Nephron (organoid): ENCODE data around the gene FBXL16.
"Not testable (repeated sequence)": the region's sequence is repeated elsewhere in the genome, so short reads cannot be mapped to it uniquely, and the experiment has no call there.

Source experiments
- H3K27ac Mint-ChIP-seq, 3 experiments: 2 replicates each; pipeline ENCODE4 v1.8.0; 2020; ENCODE audit warnings: mixed read lengths in 3 of 3, mild to moderate bottlenecking in 2 of 3, moderate library complexity in 1 of 3
- H3K27me3 Mint-ChIP-seq: 2 replicates; pipeline ENCODE4 v1.8.0; 2021; ENCODE audit warnings: low read depth, mild to moderate bottlenecking, moderate library complexity, mixed read lengths
- H3K36me3 Mint-ChIP-seq: 2 replicates; pipeline ENCODE4 v1.8.0; 2020; ENCODE audit warnings: low read depth, mixed read lengths
- H3K4me1 Mint-ChIP-seq: 2 replicates; pipeline ENCODE4 v1.8.0; 2020; ENCODE audit warnings: mixed read lengths
- H3K4me3 Mint-ChIP-seq, 3 experiments: 2 replicates each; pipeline ENCODE4 v1.8.0; 2020; ENCODE audit warnings: mild to moderate bottlenecking in 3 of 3, mixed read lengths in 3 of 3, moderate library complexity in 2 of 3
- H3K9me3 Mint-ChIP-seq: 2 replicates; pipeline ENCODE4 v1.8.0; 2020; ENCODE audit warnings: mixed read lengths
- TF ChIP-seq, protein P1 (sequence below), 3 experiments: fragments of 200-600 bp; sonication (generic); IDR thresholded peaks; one replicate each; pipeline ENCODE4 v1.5.0; 2021; ENCODE audit warnings: antibody characterized with exemption in 3 of 3; ENCODE audit not compliant: unreplicated experiment in 3 of 3

Gene FBXL16

DNA sequence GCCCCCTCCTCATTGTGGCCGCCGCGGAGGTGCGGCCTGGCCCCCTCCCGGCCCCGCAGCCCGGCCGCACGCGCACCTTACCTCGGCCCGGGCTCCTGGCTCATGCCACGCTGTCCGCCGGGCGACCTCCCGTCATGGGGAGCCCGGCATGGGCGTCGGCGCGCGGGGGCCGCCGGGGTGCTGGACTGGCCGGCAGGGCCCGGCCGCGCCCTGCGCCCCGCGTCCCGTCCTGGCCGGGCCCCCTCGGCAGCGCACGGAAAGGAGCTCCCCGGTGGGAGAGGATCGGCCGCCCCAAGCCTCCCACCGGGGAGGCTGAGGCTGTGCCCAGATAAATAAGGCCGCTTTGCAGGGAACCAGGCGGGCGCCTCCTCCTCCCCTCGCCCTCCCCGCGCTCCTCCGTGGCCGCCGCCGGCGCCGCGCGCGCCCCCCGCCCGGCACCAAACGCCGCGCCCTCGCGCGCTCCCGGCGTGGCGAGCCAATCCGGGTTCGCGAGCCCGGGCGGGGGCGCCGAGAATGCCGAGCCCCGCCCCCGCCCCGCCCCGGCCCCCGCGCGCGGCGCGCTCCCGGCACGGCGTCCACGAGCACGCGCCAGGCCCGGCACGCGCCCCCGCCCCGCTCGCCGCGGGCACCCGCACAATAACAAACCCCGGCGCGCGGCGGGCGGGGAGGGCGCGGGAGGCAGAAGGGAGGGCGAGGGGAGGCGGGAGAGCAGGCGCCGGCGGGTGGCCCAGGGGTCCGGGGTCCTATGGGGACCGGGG is at the start of gene FBXL16:
Gene FBXL16 (minus strand): TSS at position 371 of the 758 bp plus-strand sequence. CDS start 8,396 bp downstream, outside the sequence.
- TF ChIP-seq, protein P1, sequence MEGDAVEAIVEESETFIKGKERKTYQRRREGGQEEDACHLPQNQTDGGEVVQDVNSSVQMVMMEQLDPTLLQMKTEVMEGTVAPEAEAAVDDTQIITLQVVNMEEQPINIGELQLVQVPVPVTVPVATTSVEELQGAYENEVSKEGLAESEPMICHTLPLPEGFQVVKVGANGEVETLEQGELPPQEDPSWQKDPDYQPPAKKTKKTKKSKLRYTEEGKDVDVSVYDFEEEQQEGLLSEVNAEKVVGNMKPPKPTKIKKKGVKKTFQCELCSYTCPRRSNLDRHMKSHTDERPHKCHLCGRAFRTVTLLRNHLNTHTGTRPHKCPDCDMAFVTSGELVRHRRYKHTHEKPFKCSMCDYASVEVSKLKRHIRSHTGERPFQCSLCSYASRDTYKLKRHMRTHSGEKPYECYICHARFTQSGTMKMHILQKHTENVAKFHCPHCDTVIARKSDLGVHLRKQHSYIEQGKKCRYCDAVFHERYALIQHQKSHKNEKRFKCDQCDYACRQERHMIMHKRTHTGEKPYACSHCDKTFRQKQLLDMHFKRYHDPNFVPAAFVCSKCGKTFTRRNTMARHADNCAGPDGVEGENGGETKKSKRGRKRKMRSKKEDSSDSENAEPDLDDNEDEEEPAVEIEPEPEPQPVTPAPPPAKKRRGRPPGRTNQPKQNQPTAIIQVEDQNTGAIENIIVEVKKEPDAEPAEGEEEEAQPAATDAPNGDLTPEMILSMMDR (IDR thresholded peaks at IDR 0.05; ENCODE audit: unreplicated experiment in 3 of 3), result no peak
- no peaks in the 10 kb centered on the region for H3K9me3 Mint-ChIP-seq
- H3K36me3 Mint-ChIP-seq, result no peaks in the 10 kb centered on the region
- H3K27me3 Mint-ChIP-seq, result peaks cover 84% of the 10 kb centered on the region
- peak within 1 kb of the TSS in 2 of 3 experiments; percentile 35 to 40 for H3K4me3 Mint-ChIP-seq
- no peak within 1 kb of the TSS for H3K27ac Mint-ChIP-seq
- H3K4me1 Mint-ChIP-seq, result no peaks in the 10 kb centered on the region

DNA sequence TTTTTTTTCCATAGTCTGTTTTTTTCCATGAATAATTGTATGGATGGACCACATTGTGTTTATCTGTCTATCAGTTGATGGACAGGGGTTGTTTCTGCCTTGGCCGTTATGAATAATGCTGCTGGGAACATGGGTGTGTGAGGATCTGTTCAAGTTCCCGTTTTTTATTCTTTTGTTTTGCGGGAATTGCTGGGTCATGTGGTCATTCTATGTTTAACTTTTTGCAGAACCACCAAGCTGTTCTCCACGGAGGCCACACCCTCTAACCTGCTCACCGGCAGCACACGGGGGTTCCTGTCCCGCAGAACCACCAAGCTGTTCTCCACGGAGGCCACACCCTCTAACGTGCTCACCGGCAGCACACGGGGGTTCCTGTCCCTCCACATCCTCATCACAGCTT is 49.1 kb upstream of the FBXL16 start:
- Mint-ChIP-seq H3K4me3 (no peak overlapping the region), H3K36me3 (no peaks in the 10 kb centered on the region), H3K27ac (no peak overlapping the region), H3K9me3 (peaks cover 3% of the 10 kb centered on the region), H3K4me1 (peaks cover 2% of the 10 kb centered on the region), H3K27me3 (peaks cover 28% of the 10 kb centered on the region)
- TF ChIP-seq, protein P1 (IDR thresholded peaks at IDR 0.05; ENCODE audit: unreplicated experiment in 3 of 3), result no peak

- H3K27ac Mint-ChIP-seq, H3K4me1 Mint-ChIP-seq, H3K4me3 Mint-ChIP-seq, H3K9me3 Mint-ChIP-seq, H3K36me3 Mint-ChIP-seq: not testable (repeated sequence)
- peaks cover 28% of the 10 kb centered on the region for H3K27me3 Mint-ChIP-seq
These were observed 48.6 kb upstream of the FBXL16 start for GRCh38 chr16:754121-754607.

- TF ChIP-seq, protein P1 (IDR thresholded peaks at IDR 0.05; ENCODE audit: unreplicated experiment in 3 of 3), result no peak
- Mint-ChIP-seq H3K4me3 (no peak overlapping the region), H3K9me3 (peaks cover 3% of the 10 kb centered on the region), H3K27me3 (peaks cover 28% of the 10 kb centered on the region), H3K27ac (peak overlapping the region in 1 of 3 experiments; percentile 67), H3K4me1 (no peaks in the 10 kb centered on the region), H3K36me3 (no peaks in the 10 kb centered on the region)
These were observed 46.4 kb upstream of the FBXL16 start for GRCh38 chr16:752007-752312.

GRCh38 chr16:751152-752006 is 45.8 kb upstream of the FBXL16 start:
- Mint-ChIP-seq H3K27me3 (peaks cover 28% of the 10 kb centered on the region), H3K4me3 (no peak overlapping the region), H3K36me3 (no peaks in the 10 kb centered on the region), H3K9me3 (peaks cover under 1% of the 10 kb centered on the region), H3K4me1 (no peaks in the 10 kb centered on the region), H3K27ac (peak overlapping the region in 1 of 3 experiments; percentile 67)
- TF ChIP-seq, protein P1 (IDR thresholded peaks at IDR 0.05; ENCODE audit: unreplicated experiment in 3 of 3), result no peak

- TF ChIP-seq, protein P1 (IDR thresholded peaks at IDR 0.05; ENCODE audit: unreplicated experiment in 3 of 3), result no peak
These were observed 44.9 kb upstream of the FBXL16 start for GRCh38 chr16:750485-750884.

More at GRCh38 chr16:750485-750884, 44.9 kb upstream of the FBXL16 start:
- Mint-ChIP-seq H3K36me3 (no peaks in the 10 kb centered on the region), H3K27me3 (peaks cover 28% of the 10 kb centered on the region), H3K4me3 (no peak overlapping the region), H3K9me3 (no peaks in the 10 kb centered on the region), H3K27ac (peak overlapping the region in 1 of 3 experiments; percentile 61), H3K4me1 (no peaks in the 10 kb centered on the region)
